ENCODE data around the gene BET1L. TPM values are rescaled to one million over a fixed set of nuclear protein-coding genes. Genes with fewer than 3 reads are reported as not detected.
"Not testable (repeated sequence)": the region's sequence is repeated elsewhere in the genome, so short reads cannot be mapped to it uniquely, and the experiment has no call there.

The BET1L gene
- polyA plus RNA-seq, 3 donors = 41.7 to 43.2 (median 41.9) TPM

GRCh38 chr11:199004-199581, 8.1 kb downstream of the BET1L start:
- no peak for DNase-seq (ENCODE audit: low read depth in 3 of 3, low spot score in 2 of 3)

DNA sequence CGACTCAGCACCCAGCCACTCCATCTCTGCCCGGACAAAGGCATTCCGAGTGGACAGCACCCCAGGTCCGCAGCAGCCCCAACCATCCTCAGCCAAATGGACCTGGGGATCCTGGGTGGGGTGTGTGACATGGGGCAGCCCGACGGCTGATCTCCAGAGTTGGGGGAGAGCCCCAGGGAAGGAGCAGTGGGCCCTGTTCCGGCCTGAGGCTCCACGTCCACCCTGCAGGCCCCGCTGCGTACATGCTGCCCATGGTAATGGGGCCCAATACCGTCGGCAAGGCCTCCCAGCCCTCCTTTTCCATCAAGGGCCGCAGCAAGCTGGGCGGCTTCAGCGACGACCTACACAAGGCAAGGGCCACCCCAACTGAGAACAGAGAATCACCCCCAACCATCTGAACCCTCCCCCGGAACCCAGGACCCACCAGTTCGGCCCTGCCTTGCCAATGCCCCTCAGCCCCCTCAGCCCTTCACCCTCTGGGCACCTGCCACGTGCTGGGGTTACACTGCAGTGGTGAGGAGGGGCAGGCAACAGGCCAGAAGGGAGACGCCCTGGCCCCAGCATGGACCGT, 8.9 kb downstream of the BET1L start:
- no peak for DNase-seq (ENCODE audit: low read depth in 3 of 3, low spot score in 2 of 3)

GRCh38 chr11:197741-198235, 9.4 kb downstream of the BET1L start:
- no peak for DNase-seq (ENCODE audit: low read depth in 3 of 3, low spot score in 2 of 3)

DNA sequence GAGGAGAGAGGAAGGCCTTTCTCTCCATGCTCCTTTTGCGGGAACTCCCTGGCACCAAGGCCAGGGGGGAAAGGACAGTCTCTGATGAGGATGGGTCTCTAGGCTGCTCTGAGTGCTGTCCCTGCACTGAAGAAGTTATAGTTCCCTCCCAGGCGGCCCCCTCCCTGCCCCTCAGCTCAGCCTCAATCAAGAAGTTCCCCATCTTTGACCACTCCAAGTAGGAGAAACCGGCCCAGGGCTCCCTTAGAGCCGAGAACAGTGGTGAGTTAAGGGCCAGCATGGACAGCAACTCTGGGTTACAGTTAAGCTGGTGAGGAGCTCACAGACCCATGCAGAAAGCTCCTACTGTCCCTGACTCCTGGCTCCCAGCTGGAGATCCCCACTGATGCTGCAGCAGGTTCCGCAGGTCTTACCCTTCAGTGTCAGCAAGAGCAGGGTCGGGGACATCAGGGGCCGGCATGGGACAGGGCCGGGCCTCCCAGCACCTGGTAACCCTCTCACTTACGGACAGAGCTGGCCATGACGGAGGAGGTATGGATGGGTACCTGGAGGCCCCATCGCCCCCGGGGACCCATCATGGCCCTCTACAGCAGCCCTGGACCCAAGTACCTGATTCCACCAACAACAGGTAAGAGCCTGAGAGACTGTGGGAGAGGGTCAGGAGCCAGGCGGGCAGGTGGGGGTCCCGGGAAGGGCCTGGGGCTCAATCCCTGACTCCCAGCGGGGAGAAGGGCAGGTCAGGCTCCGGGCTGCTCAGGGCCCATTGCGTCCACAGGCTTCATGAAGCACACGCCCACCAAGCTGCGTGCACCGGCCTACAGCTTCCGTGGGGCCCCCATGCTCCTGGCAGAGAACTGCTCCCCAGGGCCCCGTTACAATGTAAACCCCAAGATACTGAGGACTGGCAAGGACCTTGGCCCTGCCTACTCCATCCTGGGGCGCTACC, 10.1 kb downstream of the BET1L start:
- DNase-seq (ENCODE audit: low read depth in 3 of 3, low spot score in 2 of 3) = no peak

GRCh38 chr11:193481-193880, 13.7 kb downstream of the BET1L start:
- DNase-seq (ENCODE audit: low read depth in 3 of 3, low spot score in 2 of 3) = not testable (repeated sequence)

DNA sequence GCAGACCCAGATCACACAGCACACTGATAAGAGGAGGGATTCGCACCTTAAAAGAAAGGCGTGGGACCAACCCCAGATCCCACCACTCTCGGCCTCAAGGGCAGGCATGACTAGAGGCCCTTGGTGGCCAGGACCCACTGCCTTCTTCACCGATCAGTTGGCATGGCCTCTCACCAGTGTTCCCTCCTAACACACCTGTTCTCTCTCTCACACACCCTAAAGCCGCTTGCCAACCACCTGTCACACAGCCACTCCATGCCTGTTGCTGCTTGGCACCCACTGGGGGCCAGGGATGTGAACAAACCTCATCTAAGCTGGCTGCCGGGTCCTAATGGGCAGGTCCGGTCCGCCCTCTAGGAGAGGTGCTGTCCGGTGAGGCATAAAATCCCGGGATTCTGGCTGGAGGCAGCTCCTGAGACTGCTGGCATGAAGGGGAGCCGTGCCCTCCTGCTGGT, 14.5 kb downstream of the BET1L start, which contains the start of gene SCGB1C1:
SCGB1C1 (plus strand) TSS at position 405 of the 455 bp plus-strand sequence; CDS start at position 427, 22 bp downstream.
- DNase-seq (ENCODE audit: low read depth in 3 of 3, low spot score in 2 of 3) = not testable (repeated sequence)

DNA sequence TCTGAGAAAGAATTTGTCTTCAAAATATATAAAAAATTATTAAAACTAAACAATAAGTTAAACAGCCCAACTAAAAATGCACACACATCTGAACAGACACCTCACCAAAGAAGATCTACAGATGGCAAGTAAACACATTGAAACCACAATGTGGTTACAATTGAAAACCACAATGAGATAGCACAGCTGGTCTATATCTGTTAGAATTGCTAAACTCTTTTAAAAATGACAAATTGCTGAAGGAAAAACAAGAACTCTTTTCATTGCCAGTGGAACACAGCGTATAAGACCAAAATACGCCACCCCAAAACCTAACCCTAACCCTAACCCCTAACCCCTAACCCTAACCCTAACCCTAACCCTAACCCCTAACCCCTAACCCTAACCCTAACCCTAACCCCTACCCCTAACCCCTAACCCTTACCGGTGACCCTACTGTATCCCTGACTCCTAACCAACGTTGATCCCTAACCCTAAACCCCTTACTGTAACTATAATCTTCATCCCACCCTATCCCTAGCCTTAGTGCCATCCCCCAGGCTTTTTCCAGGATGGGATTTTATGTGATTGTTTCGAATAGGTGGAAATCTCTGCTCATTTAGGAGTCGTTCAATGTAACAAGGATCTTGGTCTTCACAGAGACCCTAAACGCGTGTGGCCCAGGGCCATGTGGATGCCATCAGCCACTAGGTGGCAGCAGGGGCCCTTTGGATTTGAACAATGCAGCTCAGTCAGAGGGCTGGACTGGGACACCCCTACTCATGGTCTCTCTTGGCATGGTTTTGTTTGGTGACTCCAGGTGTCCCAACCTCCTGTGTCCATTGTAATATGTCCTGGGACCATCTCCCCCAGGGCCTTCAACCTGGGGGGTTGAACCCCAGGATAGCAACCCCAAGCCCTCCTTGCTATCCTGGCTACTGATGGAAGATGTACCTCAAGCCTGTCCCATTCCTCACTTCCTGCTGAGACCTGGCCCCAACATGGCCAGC, 15.4 kb downstream of the BET1L start:
- DNase-seq (ENCODE audit: low read depth in 3 of 3, low spot score in 2 of 3) = not testable (repeated sequence)

GRCh38 chr11:190546-190945, 16.7 kb downstream of the BET1L start:
- not testable (repeated sequence) for DNase-seq (ENCODE audit: low read depth in 3 of 3, low spot score in 2 of 3)

DNA sequence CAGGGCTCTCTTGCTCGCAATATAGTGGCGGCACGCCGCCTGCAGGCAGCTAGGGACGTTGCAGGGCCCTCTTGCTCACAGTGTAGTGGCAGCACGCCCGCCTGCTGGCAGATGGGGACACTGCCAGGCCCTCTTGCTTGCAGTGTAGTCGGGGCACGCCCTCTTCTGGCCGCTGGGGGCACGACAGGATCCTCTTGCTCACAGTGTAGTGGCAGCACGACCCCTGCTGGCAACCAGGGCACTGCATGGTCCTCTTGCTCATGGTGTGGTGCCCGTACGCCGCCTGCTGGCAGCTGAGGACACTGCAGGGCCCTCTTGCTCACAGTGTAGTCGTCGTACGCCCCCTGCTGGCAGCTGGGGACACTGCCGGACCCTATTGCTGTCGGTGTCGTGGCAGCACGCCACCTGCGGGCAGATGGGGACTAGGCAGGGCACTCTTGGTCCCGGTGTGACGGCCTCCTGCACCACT, 17.3 kb downstream of the BET1L start:
- DNase-seq (ENCODE audit: low read depth in 3 of 3, low spot score in 2 of 3) = not testable (repeated sequence)

DNA sequence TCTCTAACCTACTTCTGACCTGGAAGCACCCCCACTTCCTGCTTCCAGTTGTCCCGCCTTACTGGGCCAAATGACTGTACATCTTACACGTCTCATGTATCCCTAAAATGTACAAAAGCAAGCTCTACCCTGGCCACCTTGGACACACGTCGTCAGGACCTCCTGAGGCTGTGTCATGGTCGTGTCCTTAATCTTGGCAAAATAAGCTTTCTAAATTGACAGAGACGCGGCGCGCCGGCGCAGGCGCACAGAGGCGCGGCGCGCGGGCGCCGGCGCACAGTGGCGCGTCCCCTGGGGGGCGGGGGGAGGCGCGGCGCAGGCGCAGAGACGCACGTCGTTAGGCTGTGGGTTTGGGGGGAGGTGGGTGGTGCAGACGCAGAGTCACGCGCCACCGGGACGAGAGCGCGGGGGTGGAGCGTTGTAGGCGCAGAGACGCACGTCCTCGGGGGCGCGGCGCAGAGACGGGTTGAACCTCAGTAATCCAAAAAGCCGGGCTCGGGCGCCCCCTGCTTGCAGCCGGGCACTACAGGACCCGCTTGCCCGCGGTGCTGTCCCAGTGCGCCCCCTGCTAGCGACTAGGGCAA, 17.9 kb downstream of the BET1L start:
- DNase-seq (ENCODE audit: low read depth in 3 of 3, low spot score in 2 of 3) = not testable (repeated sequence)

GRCh38 chr11:180242-180641, 27.0 kb downstream of the BET1L start:
- not testable (repeated sequence) for DNase-seq (ENCODE audit: low read depth in 3 of 3, low spot score in 2 of 3)

Other genes starting within 250 kb of the BET1L start
- 1 to 10 TPM in 1 of 3 donors, not detected in 2; 1.3 TPM for gene SCGB1C1, start 14.3 kb downstream of the BET1L start, polyA plus RNA-seq (ENCODE audit: insufficient read length in 3 of 3)
- 10 to 100 TPM; 81.4 to 94.6 (median 84.7) TPM for gene RIC8A, start 309 bp upstream of the BET1L start, polyA plus RNA-seq (ENCODE audit: insufficient read length in 3 of 3)
- 10 to 100 TPM; 23.6 to 27.6 (median 24.8) TPM for gene SIRT3, start 28.9 kb upstream of the BET1L start, polyA plus RNA-seq (ENCODE audit: insufficient read length in 3 of 3)
- 100 to 1,000 TPM; 129 to 144 (median 132) TPM for gene PSMD13, start 29.6 kb upstream of the BET1L start, polyA plus RNA-seq (ENCODE audit: insufficient read length in 3 of 3)
- under 1 TPM; 0.11 to 0.36 (median 0.25) TPM for gene NLRP6, start 71.0 kb upstream of the BET1L start, polyA plus RNA-seq (ENCODE audit: insufficient read length in 3 of 3)
- 10 to 100 TPM in 2 of 3 donors, 1 to 10 TPM in 1; 9.1 to 19.2 (median 11.4) TPM for gene PGGHG, start 81.7 kb upstream of the BET1L start, polyA plus RNA-seq (ENCODE audit: insufficient read length in 3 of 3)
- not detected for gene IFITM5, start 92.1 kb upstream of the BET1L start, polyA plus RNA-seq (ENCODE audit: insufficient read length in 3 of 3)
- 100 to 1,000 TPM; 156 to 251 (median 209) TPM for gene IFITM2, start 100.4 kb upstream of the BET1L start, polyA plus RNA-seq (ENCODE audit: insufficient read length in 3 of 3)
- 10 to 100 TPM; 33.9 to 45.6 (median 43.5) TPM for gene IFITM1, start 106.6 kb upstream of the BET1L start, polyA plus RNA-seq (ENCODE audit: insufficient read length in 3 of 3)
- gene IFITM3, start 113.5 kb upstream of the BET1L start, polyA plus RNA-seq (ENCODE audit: insufficient read length in 3 of 3) = 100 to 1,000 TPM; 299 to 430 (median 398) TPM
- 10 to 100 TPM; 45.9 to 50.1 (median 47.4) TPM for gene B4GALNT4, start 162.1 kb upstream of the BET1L start, polyA plus RNA-seq (ENCODE audit: insufficient read length in 3 of 3)
- gene PKP3, start 186.8 kb upstream of the BET1L start, polyA plus RNA-seq (ENCODE audit: insufficient read length in 3 of 3) = 1 to 10 TPM; 4.1 to 5.5 (median 4.4) TPM
- gene SIGIRR, start 207.6 kb upstream of the BET1L start, polyA plus RNA-seq (ENCODE audit: insufficient read length in 3 of 3) = 10 to 100 TPM; 25.0 to 31.9 (median 25.6) TPM
- gene ANO9, start 234.6 kb upstream of the BET1L start, polyA plus RNA-seq (ENCODE audit: insufficient read length in 3 of 3) = 10 to 100 TPM in 1 of 3 donors, 1 to 10 TPM in 2; 6.4 to 10.3 (median 7.0) TPM
- 10 to 100 TPM; 27.0 to 30.6 (median 27.1) TPM for gene PTDSS2, start 242.9 kb upstream of the BET1L start, polyA plus RNA-seq (ENCODE audit: insufficient read length in 3 of 3)